Transverse colon (tissue), 4 donors: ENCODE data around the gene NOTCH1. TPM values are rescaled to one million over a fixed set of nuclear protein-coding genes. Genes with fewer than 3 reads are reported as not detected.

ENCODE experiments used
- DNase-seq: peaks from one replicate; pipeline ENCODE4 v3.0.0-alpha.2; 2019
- H3K27ac ChIP-seq, 4 donors: fragments of 200-600 bp; sonication (generic); 2 replicates each; pipeline ENCODE4 v1.5.1; 2016 to 2018; ENCODE audit warnings: inconsistent platforms in 4 of 4
- H3K27me3 ChIP-seq: fragments of 200-600 bp; sonication (generic); 2 replicates; pipeline ENCODE4 v1.5.1; 2017; ENCODE audit warnings: inconsistent platforms
- H3K36me3 ChIP-seq, 4 donors: fragments of 200-600 bp; sonication (generic); 2 replicates each; pipeline ENCODE4 v1.5.1; 2017 to 2019; ENCODE audit warnings: inconsistent platforms in 4 of 4
- H3K4me1 ChIP-seq, 4 donors: fragments of 200-600 bp; sonication (generic); 2 replicates each; pipeline ENCODE4 v1.5.1; 2017 to 2020; ENCODE audit warnings: inconsistent platforms in 4 of 4
- H3K4me3 ChIP-seq, 4 donors: fragments of 200-600 bp; sonication (generic); 1 replicate in 1 of 4; 2 replicates in 3 of 4; pipeline versions ENCODE4 v1.5.1 to v1.6.1; 2017 to 2019; ENCODE audit warnings: inconsistent platforms in 4 of 4
- H3K9me3 ChIP-seq, 2 donors: fragments of 200-600 bp; sonication (generic); 2 replicates each; pipeline ENCODE4 v1.5.1; 2017 to 2019; ENCODE audit warnings: inconsistent platforms in 2 of 2
- EP300 ChIP-seq: sonication (generic); formaldehyde crosslinking; IDR thresholded peaks from one replicate; pipeline ENCODE4 v1.6.1; 2017; ENCODE audit warnings: antibody characterized with exemption, low read depth
- POLR2A ChIP-seq: fragments of 450-650 bp; IDR thresholded peaks from one replicate; pipeline ENCODE4 v1.6.1; 2016; ENCODE audit warnings: antibody characterized with exemption, mild to moderate bottlenecking, moderate library complexity
- POLR2AphosphoS5 ChIP-seq, 3 donors: sonication (generic); formaldehyde crosslinking; IDR thresholded peaks; one replicate each; pipeline ENCODE4 v1.6.1; 2016; ENCODE audit warnings: antibody characterized with exemption in 3 of 3
- WGBS, 2 donors: methylation state at CpG; one replicate each; pipeline ENCODE4 v1.1.5; 2018; ENCODE audit warnings: low coverage in 1 of 2; 5-methylcytosine and 5-hydroxymethylcytosine counted together
- in situ Hi-C, 4 donors: fragments of 200-750 bp; cut with MboI; loops; one replicate each; pipeline versions ENCODE4 v1.15.0 to v1.15.1; 2017; ENCODE audit warnings: low sequenced_read_pairs in 3 of 4, low pct_ligation_motif_present in 1 of 4, low pct_unique_long_range_greater_than_20kb in 1 of 4
- intact Hi-C: fragments of 100-400 bp; cut with DNase I; formaldehyde crosslinking; loops from one replicate; pipeline ENCODE4 v1.15.1; 2023; ENCODE audit warnings: low total_unique reads
- total RNA-seq, 4 donors: library from RNA; depleted of rRNA; stranded (reverse); fragments of >200 nt; gene quantifications; one replicate each; pipeline ENCODE4 v1.1.0, GENCODE V29; 2016
- TF ChIP-seq, protein P1 (sequence below), 5 experiments: fragments of 200-600 bp in 3 of 5; fragments of 450-650 bp in 2 of 5; sonication (generic) in 3 of 5; IDR thresholded peaks; 1 replicate in 2 of 5; 2 replicates in 3 of 5; pipeline ENCODE4 v1.5.1; 2016 to 2017; ENCODE audit warnings: antibody characterized with exemption in 5 of 5, inconsistent platforms in 3 of 5, mild to moderate bottlenecking in 2 of 5, moderate library complexity in 1 of 5

The NOTCH1 gene
- total RNA-seq, 4 donors from 2014 or later, result 48.2 to 154 (median 98.2) TPM

DNA sequence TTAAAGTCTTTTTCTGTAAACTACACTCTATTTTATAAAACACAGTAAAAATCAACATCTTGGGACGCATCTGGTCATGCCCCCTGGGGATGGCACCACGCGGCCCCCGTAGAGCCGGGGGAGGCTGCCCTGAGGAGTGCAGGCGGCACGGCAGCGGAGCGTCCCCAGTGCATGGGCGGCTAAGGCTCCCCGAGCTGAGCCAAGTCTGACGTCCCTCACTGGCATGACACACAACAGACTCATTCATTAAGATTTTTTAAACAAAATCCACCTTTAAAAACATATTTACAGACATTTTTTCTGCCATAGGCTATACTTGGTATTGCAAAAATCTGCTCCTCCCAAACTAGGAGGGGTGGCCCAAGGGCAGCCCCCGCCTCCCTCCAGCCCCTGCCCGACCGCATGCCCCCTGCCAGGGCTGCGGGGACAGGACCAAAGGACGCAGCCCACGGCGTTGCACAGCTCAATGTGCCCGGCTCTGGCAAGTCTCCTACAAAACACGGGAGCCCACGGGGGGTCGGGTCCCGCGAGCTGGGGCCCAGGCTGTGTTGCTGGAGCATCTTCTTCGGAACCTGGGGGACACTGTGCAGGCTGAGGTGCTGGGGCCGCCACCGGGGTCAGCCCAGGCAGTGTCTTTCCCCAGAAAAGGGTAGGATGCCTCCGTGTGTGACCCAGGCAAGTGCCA lies 51.2 kb downstream of the NOTCH1 start:
- DNase-seq, result no peak
- Histone ChIP-seq H3K4me3 (no peak overlapping the region), H3K36me3 (peaks cover 0 to 14% (median 7%) of the 10 kb centered on the region in 4 donors), H3K9me3 (no peaks in the 10 kb centered on the region), H3K27me3 (no peaks in the 10 kb centered on the region), H3K27ac (no peak overlapping the region), H3K4me1 (no peaks in the 10 kb centered on the region)
- intact Hi-C loops, result no loop called here
- no peak for TF ChIP-seq POLR2AphosphoS5 (IDR thresholded peaks at IDR 0.05)
- TF ChIP-seq, protein P1, sequence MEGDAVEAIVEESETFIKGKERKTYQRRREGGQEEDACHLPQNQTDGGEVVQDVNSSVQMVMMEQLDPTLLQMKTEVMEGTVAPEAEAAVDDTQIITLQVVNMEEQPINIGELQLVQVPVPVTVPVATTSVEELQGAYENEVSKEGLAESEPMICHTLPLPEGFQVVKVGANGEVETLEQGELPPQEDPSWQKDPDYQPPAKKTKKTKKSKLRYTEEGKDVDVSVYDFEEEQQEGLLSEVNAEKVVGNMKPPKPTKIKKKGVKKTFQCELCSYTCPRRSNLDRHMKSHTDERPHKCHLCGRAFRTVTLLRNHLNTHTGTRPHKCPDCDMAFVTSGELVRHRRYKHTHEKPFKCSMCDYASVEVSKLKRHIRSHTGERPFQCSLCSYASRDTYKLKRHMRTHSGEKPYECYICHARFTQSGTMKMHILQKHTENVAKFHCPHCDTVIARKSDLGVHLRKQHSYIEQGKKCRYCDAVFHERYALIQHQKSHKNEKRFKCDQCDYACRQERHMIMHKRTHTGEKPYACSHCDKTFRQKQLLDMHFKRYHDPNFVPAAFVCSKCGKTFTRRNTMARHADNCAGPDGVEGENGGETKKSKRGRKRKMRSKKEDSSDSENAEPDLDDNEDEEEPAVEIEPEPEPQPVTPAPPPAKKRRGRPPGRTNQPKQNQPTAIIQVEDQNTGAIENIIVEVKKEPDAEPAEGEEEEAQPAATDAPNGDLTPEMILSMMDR (IDR thresholded peaks at IDR 0.05), result no peak
- TF ChIP-seq EP300, result no peak
- TF ChIP-seq POLR2A, result no peak
- WGBS, 2 donors, result 79% methylated on average over 28 of the region's 29 CpGs; no CpG with 5 or more reads in 1 of the 2 donors
- in situ Hi-C loops, result loop anchor here in 3 of 4 donors (5.0 kb wide), 3 partner anchors 123 to 143 kb away; no protein-coding TSS in a partner anchor

- in situ Hi-C loops, result loop anchor here in 3 of 4 donors (5.0 kb wide), 3 partner anchors 123 to 143 kb away; no protein-coding TSS in a partner anchor
- Histone ChIP-seq H3K36me3 (peaks cover 0 to 8% (median 3%) of the 10 kb centered on the region in 4 donors), H3K27ac (no peak overlapping the region), H3K4me3 (no peak overlapping the region), H3K9me3 (no peaks in the 10 kb centered on the region), H3K4me1 (no peaks in the 10 kb centered on the region), H3K27me3 (no peaks in the 10 kb centered on the region)
- WGBS, 2 donors, result 66% methylated on average over 9 of the region's 9 CpGs; no CpG with 5 or more reads in 1 of the 2 donors
- DNase-seq, result no peak
- intact Hi-C loops, result no loop called here
- TF ChIP-seq, protein P1 (IDR thresholded peaks at IDR 0.05), result no peak
- TF ChIP-seq EP300 (no peak), POLR2A (no peak), POLR2AphosphoS5 (IDR thresholded peaks at IDR 0.05) (no peak)
Measured at GRCh38 chr9:136494012-136494411, 51.8 kb downstream of the NOTCH1 start.

- Histone ChIP-seq H3K4me3 (no peak overlapping the region), H3K4me1 (peaks cover 0 to under 1% (median under 1%) of the 10 kb centered on the region in 4 donors), H3K9me3 (no peaks in the 10 kb centered on the region), H3K27me3 (no peaks in the 10 kb centered on the region), H3K27ac (no peak overlapping the region), H3K36me3 (peaks cover 0 to 6% (median 2%) of the 10 kb centered on the region in 4 donors)
- no peak for DNase-seq
- in situ Hi-C loops, result loop anchor here in 3 of 4 donors (5.0 kb wide), 3 partner anchors 124 to 144 kb away; no protein-coding TSS in a partner anchor
- TF ChIP-seq EP300, result no peak
- no peak for TF ChIP-seq POLR2AphosphoS5 (IDR thresholded peaks at IDR 0.05)
- TF ChIP-seq, protein P1 (IDR thresholded peaks at IDR 0.05), result no peak
- no peak for TF ChIP-seq POLR2A
- 77% methylated on average over 5 of the region's 8 CpGs; no CpG with 5 or more reads in 1 of the 2 donors for WGBS, 2 donors
- intact Hi-C loops, result no loop called here
Measured at GRCh38 chr9:136493567-136493971, 52.3 kb downstream of the NOTCH1 start.

- WGBS, 2 donors, result 84% methylated on average over 25 of the region's 26 CpGs; no CpG with 5 or more reads in 1 of the 2 donors
- in situ Hi-C loops (loop anchor here in 3 of 4 donors (5.0 kb wide), 3 partner anchors 124 to 144 kb away; no protein-coding TSS in a partner anchor), intact Hi-C loops (no loop called here)
- H3K4me3 ChIP-seq, result no peak overlapping the region
- H3K27ac ChIP-seq, result no peak overlapping the region
- DNase-seq, result no peak
- TF ChIP-seq, protein P1 (IDR thresholded peaks at IDR 0.05), result no peak
- no peak for TF ChIP-seq POLR2A
- TF ChIP-seq EP300, result no peak
- TF ChIP-seq POLR2AphosphoS5 (IDR thresholded peaks at IDR 0.05), result no peak
- peaks cover 0 to 3% (median 1%) of the 10 kb centered on the region in 4 donors for H3K4me1 ChIP-seq
- no peaks in the 10 kb centered on the region for H3K27me3 ChIP-seq
- H3K36me3 ChIP-seq, result peaks cover 0 to under 1% (median 0%) of the 10 kb centered on the region in 4 donors
- H3K9me3 ChIP-seq, result no peaks in the 10 kb centered on the region
Measured at GRCh38 chr9:136492978-136493522, 52.8 kb downstream of the NOTCH1 start.
